Kidney capillary endothelial cell (primary cell): Measurements from ENCODE around the gene ELFN2.

Experiments
- DNase-seq: peaks from one replicate; pipeline ENCODE4 v3.0.0-alpha.2; 2018; ENCODE audit warnings: low spot score

ELFN2 gene

DNA sequence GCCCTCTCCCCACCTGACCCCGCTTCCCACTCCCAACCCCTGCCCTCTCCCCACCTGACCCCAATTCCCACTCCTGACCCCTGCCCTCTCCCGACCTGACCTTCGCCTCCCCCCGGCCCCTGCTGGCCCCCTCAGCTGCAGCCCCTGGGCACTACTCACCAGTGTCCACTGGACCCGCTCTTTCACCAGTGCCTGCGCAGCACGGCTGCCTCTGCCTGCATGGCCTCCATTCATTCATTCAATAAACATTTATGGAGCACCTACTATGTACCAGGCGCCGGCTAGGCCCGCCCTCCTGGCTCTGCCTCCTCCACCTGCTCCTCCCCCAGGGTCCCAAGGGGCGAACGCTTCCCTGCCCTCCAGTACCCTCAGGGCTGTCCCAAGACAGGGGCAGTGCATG is 42.6 kb downstream of the ELFN2 start:
- DNase-seq, result no peak

DNA sequence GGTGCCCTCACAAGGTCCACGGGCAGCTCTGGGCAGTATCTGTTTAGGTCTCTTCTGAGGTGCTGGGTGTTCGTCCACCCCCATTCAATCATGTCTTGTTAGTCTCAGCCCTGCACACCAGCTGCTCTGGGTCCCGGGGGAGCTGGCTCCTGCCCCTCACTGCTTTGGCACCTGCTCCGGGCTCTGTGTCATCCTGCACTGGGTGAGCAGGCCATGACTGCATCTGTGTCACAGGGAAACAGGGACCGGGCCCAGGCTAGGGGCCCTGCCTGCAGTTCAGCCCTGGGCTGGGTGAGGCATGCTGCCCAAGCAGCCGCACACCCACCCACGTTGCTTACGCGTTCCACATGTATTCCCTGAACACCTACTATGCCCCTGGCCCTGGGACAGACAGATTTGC is 43.9 kb downstream of the ELFN2 start:
- no peak for DNase-seq

DNA sequence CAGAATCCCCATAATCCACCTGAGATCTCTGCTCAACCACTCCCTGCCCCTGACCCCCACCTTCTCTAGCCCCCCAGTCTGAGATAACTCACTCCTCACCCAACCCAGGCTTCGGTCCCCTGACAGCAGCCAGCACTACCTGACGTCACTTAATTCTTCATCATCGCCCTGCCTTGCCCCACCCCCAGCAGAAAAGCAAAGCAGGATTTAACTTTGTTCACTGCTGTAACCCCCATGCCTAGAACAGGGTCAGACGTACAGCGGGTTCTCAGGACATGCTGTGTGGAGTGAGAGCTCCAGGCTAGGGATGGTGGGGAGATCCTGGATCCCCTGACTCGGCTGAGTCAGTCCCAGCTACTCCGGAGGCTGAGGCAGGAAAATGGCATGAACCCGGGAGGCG is 45.8 kb downstream of the ELFN2 start:
- DNase-seq, result no peak

DNA sequence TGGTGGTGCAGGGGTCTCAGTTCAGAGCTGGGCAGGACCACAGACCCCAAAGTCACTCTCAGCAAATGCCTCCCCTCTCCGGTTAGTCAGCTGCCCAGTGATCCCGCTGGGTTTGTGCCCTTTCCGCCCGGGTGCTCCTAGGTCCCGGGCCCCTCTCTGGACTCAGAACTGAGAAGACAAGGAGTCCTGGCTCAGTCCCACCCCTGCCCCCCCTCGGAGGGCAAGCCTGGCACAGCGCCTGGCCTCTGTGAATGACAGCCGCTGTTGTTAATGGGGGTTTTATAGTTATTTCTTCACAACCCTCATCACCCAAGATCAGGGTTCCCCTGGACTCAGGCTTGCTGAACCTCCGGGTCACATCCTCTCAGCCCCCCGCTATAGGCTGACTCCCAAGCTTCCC is 47.6 kb downstream of the ELFN2 start:
- DNase-seq, result no peak

DNA sequence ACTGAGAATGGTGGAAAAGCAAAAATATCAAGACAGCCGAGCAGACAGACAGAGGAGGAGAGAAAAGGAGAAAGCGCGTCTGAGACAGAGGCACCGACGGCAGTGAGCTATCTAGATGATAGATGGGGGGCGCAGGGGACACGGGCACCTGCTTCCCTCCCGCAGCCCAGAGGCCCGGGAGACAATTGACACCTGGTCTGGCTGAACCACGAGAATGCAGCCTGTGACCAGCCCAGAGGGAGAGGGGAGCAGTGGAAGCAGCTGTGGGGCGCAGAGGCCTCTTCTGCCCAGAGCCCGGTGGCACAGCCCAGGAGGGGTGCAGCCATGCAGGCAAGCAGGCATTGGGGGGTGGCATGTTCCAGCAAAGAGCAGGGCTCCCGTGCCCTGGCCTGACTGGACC is 48.2 kb downstream of the ELFN2 start:
- DNase-seq, result no peak

DNA sequence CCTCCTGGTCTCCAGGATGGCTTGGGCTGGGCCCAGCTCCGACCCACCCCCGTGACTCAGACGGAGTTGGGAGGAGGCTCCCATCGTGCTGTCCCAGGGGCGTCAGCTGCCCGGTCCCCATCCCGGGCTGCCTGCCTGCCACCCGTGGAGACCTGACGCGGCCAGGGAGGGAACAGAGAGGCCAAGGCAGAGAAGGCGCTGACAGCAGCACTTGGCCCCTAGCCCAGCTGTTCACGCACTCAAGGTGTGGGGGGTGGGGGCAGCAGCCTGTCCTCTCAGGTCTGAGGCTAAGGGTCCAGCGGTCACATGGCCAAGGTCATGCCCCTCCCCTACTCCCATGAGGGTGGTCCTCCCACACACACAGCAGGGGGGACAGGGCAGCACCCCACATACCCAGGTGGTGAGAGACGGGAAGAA is 48.6 kb downstream of the ELFN2 start:
- no peak for DNase-seq

DNA sequence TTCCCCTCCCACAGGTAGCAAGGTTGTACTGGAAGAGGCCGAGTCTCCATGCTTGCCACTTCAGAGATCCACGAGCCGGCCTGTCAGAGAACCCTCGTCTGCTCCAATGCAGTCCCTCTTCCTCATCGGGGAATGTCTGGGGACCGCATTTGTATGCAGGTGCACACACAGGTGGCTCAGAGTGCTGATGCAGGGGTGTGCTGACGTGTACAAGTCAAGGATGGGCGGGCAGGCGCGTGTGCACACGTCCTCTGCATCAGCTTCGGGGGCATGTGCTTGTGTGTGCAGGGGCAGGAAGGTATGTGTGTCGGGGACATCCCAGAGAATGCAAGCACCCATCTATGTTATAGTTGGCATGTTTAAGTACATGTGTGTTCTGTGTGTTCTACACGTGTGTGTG is 49.4 kb downstream of the ELFN2 start:
- no peak for DNase-seq

DNA sequence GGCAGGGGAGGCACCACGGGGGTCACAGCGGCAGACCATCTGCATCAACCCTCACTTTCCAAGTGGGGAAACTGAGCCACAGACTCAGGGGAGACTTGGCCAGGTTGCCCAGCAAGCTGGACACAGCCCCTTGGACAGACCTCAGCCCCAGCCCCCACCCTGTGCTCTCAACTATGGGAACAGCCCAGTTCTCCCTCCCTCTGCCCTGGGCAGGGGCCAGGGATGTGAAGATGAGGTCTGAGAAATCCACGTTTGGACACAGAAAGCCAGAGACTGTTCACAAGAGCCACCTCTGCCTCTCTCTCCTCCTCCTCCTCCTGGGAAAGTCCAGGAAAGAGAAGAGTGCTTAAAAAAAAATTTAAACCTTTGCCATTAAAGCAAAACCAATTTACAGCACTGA is 50.1 kb downstream of the ELFN2 start:
- DNase-seq, result no peak

DNA sequence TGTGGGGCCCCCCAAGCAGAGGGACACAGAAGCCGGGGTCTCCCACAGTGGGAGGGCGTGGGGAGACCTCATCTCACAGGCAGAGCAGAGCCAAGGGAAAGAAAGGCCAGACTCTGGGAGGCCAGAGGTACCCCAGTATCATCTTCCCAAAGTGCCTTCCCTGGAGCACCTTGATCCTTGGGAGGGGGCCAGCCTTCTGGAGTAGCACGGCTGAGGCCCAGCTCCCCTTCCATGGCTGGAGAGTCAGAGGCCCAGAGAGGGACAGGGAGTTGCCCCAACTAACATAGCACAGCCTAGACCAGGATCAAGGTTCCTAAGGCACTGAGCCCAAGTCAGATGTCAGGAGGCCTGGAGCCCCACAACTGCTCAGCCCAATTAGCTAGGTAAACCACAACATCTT is 50.6 kb downstream of the ELFN2 start:
- no peak for DNase-seq

DNA sequence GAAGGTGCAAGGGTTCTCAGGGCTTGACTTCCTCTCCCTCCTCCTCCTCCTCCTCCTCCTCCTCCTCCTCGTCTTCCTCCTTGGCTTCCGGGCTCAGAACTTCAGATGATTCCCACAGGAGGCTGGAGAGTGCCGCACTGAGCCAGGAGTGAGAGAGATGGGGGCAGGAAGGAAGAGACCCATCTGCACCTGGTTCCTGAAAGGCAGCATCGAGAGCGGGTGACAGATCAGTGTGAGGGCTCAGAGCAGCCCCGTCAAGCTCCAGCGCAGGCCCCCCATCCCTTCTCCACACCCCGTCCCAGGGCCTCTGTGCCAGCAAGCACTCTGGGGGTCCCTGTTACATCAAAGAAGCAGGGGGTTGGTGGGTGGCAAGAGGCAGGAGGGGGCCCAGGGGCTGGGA is 51.5 kb downstream of the ELFN2 start:
- no peak for DNase-seq

DNA sequence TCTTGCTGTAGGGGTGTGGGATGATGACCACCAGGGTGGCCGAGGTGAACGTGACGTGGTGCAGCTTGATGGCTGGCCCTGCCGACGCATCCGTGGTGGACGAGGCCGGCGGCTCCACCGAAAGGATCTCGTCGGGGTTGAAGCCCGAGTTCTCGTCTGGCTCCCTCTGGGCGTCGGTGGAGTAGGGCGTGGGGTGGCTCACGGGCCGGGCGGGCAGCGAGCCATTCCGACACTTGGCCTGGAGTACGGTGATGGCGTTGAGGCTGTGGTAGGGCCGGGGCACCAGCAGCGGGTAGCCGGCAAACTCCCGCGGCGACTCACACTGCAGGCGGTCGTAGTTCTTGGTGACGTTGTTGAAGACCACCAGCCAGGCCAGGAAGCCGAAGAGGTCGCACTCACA is 52.7 kb downstream of the ELFN2 start:
- DNase-seq, result no peak

DNA sequence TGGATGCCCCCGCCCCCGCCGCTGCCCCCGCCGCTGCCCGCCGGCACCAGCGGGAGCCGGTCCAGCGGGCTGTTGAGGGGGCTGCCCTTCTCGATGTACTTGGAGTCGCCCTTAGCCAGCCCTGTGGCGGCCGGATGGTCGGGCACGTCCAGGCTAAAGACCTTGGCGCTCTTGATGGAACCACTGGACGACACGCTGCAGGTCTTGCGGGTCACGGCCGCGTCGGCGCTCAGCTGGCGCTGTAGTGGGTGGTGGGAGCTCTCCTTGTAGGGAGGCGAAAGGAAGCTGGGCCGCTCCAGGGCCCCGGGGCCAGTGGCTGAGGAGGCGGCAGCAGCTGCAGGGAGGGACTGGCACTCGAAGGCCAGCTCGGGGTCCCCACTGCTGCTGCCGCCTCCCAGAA is 53.8 kb downstream of the ELFN2 start:
- no peak for DNase-seq

DNA sequence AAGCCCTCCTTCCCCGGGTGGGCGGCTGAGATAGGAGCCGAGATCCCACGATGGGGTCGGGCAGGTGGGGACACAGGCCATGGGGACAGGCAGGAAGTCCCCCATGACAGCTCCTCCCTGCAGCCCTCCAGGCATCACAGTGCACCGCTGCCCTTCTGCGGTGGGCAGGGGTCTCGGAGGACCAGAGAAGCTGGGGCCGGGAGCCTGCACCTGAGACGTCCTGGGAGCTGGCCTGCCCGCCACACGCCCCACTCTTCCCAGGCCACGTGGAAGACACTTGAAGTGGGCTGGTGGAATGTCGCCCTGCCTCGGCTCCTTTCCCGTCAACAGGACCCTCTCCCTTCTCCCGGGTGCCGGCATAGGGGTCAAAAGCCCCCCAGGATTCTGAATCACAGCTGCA is 55.4 kb downstream of the ELFN2 start:
- DNase-seq, result no peak

DNA sequence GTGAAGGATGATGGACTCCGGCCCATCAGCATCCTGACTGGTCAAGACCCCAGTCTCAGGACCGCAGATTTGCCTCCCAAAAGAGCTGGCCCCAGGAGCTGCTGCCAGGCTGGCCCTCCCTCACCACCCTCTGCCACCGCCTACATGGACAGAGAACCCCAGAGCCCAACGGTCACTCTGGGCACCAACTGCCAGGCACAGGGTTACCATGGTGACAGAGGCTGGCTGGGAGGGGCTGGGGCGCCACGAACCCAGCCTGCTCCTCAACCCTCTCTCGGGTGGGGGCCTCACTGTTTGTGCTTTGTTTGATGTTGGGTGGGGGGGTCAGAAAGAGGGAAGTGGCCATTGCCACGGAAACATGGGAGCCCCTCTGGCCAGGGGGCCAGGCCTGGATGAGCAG is 55.8 kb downstream of the ELFN2 start:
- DNase-seq, result no peak

DNA sequence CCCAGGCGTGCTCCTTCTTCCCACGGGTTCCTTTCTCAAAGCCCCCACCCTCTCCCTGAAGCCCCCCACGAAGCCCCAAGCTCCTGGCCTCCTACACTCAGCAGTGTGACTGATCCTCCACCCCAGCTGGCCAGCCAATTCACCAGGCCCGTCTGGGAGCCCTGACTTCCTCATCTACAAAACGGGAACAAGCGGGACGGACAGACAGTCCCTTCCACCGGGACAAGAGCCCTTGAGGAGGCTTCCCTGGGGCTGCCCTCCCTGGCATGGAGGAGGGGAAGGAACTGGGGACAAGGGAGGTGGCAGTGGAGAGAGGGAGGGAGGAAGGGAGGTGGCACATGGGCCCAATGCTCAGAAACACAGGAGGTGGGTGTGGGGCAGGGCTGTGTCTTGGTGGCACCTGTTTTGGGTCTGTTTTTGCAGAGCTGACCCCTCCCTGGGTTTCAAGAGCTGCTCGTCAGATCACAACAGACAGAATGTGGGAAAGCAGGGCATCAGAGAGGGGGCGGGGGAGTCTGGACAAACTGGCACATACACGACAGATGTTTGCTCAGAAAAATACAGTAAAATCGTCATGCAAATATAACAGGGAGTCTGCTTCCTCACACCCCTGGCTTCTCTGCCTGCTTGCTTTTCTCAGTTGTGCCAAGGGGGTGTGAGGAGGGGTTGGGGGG is 56.8 kb downstream of the ELFN2 start:
- DNase-seq, result no peak

DNA sequence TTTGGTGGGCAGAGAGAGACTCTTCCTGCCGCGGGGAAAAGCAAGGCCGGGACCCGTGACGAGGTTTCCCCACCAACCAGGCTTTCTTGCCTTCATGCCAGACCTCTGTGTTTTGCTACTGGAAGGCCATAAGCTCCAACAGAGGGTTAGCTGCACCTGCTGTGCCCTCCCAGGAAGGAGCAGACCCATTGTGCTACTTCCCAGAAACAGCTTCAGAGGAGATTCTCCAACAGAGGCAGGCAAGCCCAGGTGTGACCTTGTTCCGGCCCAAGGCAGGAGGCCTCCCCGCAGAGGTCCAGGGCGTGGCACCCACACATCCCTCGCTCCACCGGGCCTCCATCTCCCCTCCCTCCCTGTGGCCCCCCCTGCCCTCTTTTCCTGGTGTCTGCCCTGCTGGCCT is 57.8 kb downstream of the ELFN2 start:
- DNase-seq, result no peak

DNA sequence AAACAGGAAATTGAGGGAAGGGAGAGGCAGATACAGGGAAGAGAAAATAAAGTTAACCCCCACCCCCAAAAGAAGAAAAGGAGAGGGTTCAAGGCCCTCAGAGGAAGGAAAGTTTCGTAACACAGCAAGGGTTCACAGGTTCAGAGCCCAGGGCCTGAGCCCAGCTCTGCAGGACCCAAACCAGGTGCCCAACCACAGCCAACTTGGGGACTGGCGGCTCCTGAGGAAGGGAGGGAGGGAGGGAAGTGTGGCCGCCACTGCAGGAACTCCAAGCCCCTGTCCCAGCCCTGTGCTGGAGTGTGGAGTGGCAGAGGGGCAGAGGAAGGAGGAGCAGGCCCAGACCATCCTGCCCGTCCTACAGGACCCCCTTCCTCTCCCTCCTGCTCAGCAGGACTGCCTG is 59.2 kb downstream of the ELFN2 start:
- DNase-seq, result no peak

DNA sequence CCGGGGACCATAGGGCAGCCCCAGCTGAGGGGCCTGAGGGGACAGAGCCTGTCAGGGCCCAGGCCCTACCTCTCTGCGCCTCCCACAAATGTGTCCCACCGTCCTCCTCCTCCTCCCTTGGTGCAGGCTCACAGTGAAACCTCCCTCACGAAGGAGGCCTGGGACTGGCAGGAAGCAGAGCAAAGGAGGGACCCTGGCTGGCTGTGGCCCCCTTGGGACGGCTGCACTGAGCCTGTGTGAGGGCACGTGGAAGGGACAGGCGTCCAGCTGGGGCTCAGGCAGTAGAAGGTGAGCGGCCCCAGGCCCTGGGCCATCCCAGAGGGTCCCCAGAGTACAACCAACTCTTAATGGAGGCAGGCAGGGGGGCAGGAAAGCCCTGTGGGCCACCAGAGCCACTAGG is 60.7 kb downstream of the ELFN2 start:
- DNase-seq, result no peak

DNA sequence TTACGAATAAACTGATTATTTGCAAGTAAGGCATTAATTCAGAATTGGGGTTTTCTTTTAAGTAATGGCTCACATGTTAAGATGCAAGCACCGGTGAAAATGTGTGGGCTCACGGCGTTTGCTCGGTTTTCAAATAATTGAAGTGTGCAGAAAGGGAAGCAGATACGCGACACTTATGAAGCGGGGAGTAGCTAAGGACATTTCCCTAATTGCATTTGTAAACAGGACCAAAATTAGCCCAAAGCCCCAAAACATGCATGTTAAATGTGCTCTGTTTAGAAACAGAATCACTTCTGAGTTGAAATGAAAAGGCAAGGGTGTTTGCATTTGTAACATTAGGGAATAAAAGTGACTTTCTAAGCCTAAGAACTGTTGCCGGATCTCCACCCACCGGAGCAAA is 61.3 kb downstream of the ELFN2 start:
- DNase-seq, result no peak

DNA sequence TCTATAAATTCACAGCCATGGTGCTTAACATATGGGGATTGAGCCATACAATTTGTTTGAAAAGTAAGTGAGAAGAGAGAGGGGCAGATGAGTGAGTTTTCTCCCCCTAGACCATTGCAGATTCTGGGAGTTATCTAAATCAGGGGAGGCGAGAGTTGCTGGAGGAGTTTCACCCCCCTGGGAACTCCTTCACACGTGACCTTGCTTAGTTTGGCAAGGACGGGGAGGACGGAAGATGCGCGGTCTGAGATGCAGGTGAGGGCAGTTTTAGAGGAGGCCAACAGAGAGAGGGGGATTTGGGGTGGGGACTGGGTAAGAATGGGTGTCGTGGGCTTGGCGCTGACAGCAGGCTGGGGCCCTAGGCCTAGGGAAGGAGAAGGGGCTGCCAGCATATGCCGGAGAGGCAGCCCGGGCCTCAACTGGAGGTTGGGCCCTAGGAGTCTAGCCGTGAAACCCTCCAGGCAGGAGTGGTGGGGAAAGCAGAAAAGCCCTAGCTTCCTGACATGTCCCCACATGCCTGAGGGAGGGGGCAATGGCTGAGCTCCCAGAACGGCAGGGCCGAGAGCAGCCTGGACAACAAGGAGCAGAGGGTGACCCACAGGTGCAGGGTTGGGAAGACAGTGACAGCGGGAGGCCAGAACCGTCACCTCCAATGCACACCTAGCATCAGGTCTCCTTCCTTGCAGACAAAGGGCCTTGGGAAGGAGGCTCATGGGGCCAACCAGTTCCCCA is 63.9 kb downstream of the ELFN2 start:
- DNase-seq, result no peak

DNA sequence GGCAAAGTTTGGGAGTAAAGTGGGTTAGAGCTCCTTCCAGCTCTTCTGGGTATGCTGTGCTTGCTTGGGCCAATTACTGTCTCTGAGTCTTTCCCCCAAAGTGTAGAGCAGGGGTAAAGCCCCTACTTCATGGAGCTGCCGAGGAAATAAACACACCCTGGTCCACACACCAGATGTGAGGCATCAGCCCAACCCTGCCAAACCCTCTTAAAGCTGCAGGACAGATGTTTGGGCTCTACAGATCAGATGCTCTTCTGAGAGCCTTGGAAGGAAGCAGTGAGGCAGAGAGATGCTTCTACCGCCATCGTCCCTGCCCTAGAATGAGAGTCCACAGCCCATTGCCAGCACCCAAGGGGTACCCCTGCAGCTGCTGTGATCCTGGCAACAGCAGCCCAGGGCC is 64.7 kb downstream of the ELFN2 start:
- DNase-seq, result no peak

DNA sequence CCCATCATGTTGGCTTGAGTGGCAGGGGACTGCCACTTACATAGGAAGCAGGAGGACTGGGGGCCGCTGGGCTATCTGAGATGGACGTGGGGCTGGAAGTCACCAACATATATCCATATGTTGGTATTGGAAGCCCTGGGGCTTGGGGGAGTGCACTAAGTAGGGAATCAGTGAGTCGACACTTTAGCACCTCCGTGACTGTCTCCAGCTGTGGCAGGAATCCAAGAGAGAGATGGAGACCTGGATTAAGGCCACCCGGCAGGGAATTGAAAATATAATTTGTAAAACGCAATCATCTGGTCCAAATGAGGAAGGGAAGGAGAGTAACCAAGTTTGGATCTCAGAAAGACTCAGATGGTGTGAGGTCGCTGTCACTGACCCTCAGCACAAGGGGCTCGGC is 68.4 kb downstream of the ELFN2 start:
- DNase-seq, result no peak

DNA sequence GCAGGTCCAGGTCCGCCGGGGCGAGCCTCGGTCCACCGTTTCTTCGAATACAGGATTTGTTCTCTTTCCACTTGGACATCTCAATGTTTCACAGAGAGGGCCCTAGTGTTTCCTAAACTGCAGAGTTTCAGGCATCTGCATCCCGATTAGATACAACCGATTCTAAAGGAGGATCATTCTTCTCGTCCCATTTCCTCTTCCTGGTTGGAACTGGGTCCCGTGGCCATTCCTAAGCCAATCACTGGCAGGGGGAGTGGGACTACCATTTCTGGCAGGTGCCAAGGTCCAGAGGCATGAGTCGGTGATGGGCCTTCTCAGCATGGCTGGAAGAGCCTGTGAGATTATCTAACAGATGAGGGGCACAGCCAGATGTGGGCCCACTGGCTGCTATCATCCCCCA is 68.9 kb downstream of the ELFN2 start:
- DNase-seq, result no peak

DNA sequence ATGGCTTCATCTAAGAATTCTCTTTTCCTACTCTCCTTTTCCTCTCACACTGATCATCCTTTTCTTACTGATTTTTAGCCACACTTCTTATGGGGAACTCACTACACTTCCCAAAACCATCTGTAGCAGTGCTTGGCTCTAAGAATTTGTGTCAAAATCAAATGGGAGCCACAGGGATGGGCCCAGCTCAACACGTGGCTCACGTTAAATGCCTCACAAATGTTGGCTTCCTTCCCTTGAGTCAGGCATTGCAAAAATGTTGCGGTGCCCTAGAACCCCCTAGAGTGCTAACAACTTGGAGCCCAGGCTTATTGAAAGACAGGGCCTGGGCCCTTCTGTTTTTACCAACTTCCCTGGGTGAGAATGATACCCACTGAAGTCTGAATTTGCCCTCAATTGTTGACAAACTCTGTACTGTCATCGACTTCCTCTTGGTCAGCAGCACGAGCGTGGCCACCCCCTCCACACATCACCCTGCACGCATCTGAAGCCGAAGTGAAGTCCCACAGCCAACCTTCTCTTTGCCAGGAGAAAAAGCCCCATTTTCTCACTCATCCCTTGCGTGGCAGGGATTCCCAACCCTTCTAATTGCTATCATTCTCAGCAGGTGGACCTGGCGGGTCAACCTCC is 69.7 kb downstream of the ELFN2 start:
- no peak for DNase-seq
